ENCODE data around the gene RIMOC1. TPM values are rescaled to one million over a fixed set of nuclear protein-coding genes. Genes with fewer than 3 reads are reported as not detected.

RIMOC1 gene
- total RNA-seq, 3 donors from 2014 or later, result 21.9 to 28.7 (median 27.5) TPM

GRCh38 chr5:41906151-41906550 lies 2.0 kb downstream of the RIMOC1 start:
- Histone ChIP-seq H3K4me1 (ENCODE audit: low read depth) (peaks cover 13% of the 10 kb centered on the region), H3K9me3 (no peaks in the 10 kb centered on the region), H3K4me3 (no peak overlapping the region), H3K36me3 (ENCODE audit: low read depth) (no peaks in the 10 kb centered on the region)
- no peak for TF ChIP-seq CTCF (IDR thresholded peaks at IDR 0.05)
- intact Hi-C loops (cut with DNase I, micrococcal nuclease), result no loop called here
- no peak for DNase-seq
- ATAC-seq, result no peak

- TF ChIP-seq CTCF (IDR thresholded peaks at IDR 0.05), result no peak
- intact Hi-C loops (cut with DNase I, micrococcal nuclease), result no loop called here
- ATAC-seq (no peak), DNase-seq (no peak)
- Histone ChIP-seq H3K36me3 (ENCODE audit: low read depth) (no peaks in the 10 kb centered on the region), H3K4me1 (ENCODE audit: low read depth) (peaks cover 13% of the 10 kb centered on the region), H3K9me3 (no peaks in the 10 kb centered on the region), H3K4me3 (no peak overlapping the region)
Measured at GRCh38 chr5:41908374-41909079, 4.4 kb downstream of the RIMOC1 start.

GRCh38 chr5:41918105-41918504 lies 14.0 kb downstream of the RIMOC1 start:
- TF ChIP-seq CTCF (IDR thresholded peaks at IDR 0.05), result no peak
- Histone ChIP-seq H3K9me3 (no peaks in the 10 kb centered on the region), H3K4me3 (no peak overlapping the region), H3K36me3 (ENCODE audit: low read depth) (no peaks in the 10 kb centered on the region), H3K4me1 (ENCODE audit: low read depth) (no peaks in the 10 kb centered on the region)
- DNase-seq (no peak), ATAC-seq (no peak)
- intact Hi-C loops (cut with DNase I, micrococcal nuclease), result no loop called here

GRCh38 chr5:41921166-41921565 lies 17.0 kb downstream of the RIMOC1 start:
- H3K4me1 ChIP-seq (ENCODE audit: low read depth), result no peaks in the 10 kb centered on the region
- H3K36me3 ChIP-seq (ENCODE audit: low read depth), result no peaks in the 10 kb centered on the region
- H3K4me3 ChIP-seq, result no peak overlapping the region
- DNase-seq, result no peak
- ATAC-seq, result no peak
- intact Hi-C loops (cut with DNase I, micrococcal nuclease), result no loop called here
- no peaks in the 10 kb centered on the region for H3K9me3 ChIP-seq
- TF ChIP-seq CTCF (IDR thresholded peaks at IDR 0.05), result no peak

- Histone ChIP-seq H3K9me3 (no peaks in the 10 kb centered on the region), H3K4me3 (no peak overlapping the region), H3K4me1 (ENCODE audit: low read depth) (no peaks in the 10 kb centered on the region), H3K36me3 (ENCODE audit: low read depth) (no peaks in the 10 kb centered on the region)
- intact Hi-C loops (cut with DNase I, micrococcal nuclease), result no loop called here
- no peak for ATAC-seq
- no peak for TF ChIP-seq CTCF (IDR thresholded peaks at IDR 0.05)
- DNase-seq, result no peak
Measured at GRCh38 chr5:41921874-41922273, 17.7 kb downstream of the RIMOC1 start.

GRCh38 chr5:41924526-41924871 lies 20.4 kb downstream of the RIMOC1 start:
- Histone ChIP-seq H3K4me3 (peak overlapping the region; percentile 61), H3K9me3 (no peaks in the 10 kb centered on the region), H3K36me3 (ENCODE audit: low read depth) (no peaks in the 10 kb centered on the region), H3K4me1 (ENCODE audit: low read depth) (no peaks in the 10 kb centered on the region)
- intact Hi-C loops (cut with DNase I, micrococcal nuclease), result no loop called here
- DNase-seq, result no peak
- TF ChIP-seq CTCF (IDR thresholded peaks at IDR 0.05), result no peak
- ATAC-seq, result no peak

All from mucosa of descending colon (tissue), 3 donors.